Measurements from ENCODE around the gene LRRC61. TPM values are rescaled to one million over a fixed set of nuclear protein-coding genes. Genes with fewer than 3 reads are reported as not detected.

Gene LRRC61
- polyA plus RNA-seq, 1 experiment, result 0.17 TPM

GRCh38 chr7:150373049-150373801 is 50.1 kb downstream of the LRRC61 start:
- no peak for TF ChIP-seq CTCF (IDR thresholded peaks at IDR 0.05; ENCODE audit: low read depth, low read length)
- no peaks in the 10 kb centered on the region for H3K27me3 ChIP-seq (ENCODE audit: control insufficient read depth, insufficient read depth, low read length)
- no peaks in the 10 kb centered on the region for H3K9me3 ChIP-seq (ENCODE audit: control insufficient read depth, insufficient read depth, low read length)
- no peak overlapping the region for H3K4me3 ChIP-seq (ENCODE audit: low read depth, low read length)
- CTCF ChIA-PET, result interaction anchor here (2.0 kb wide), 1 partner anchor 17 kb away, joined by 4 read pairs; no protein-coding TSS in a partner anchor
- no peak for DNase-seq (ENCODE audit: low read depth, low spot score)
- H3K27ac ChIP-seq (ENCODE audit: low read depth, low read length), result no peak overlapping the region
- POLR2A ChIA-PET, result no interaction called here

- H3K27ac ChIP-seq (ENCODE audit: low read depth, low read length), result no peak overlapping the region
- H3K27me3 ChIP-seq (ENCODE audit: control insufficient read depth, insufficient read depth, low read length), result no peaks in the 10 kb centered on the region
- H3K4me3 ChIP-seq (ENCODE audit: low read depth, low read length), result no peak overlapping the region
- ChIA-PET CTCF (interaction anchor here (2.0 kb wide), 1 partner anchor 18 kb away, joined by 4 read pairs; no protein-coding TSS in a partner anchor), POLR2A (no interaction called here)
- no peak for TF ChIP-seq CTCF (IDR thresholded peaks at IDR 0.05; ENCODE audit: low read depth, low read length)
- no peak for DNase-seq (ENCODE audit: low read depth, low spot score)
- H3K9me3 ChIP-seq (ENCODE audit: control insufficient read depth, insufficient read depth, low read length), result no peaks in the 10 kb centered on the region
Measured at GRCh38 chr7:150374026-150374425, 50.9 kb downstream of the LRRC61 start.

DNA sequence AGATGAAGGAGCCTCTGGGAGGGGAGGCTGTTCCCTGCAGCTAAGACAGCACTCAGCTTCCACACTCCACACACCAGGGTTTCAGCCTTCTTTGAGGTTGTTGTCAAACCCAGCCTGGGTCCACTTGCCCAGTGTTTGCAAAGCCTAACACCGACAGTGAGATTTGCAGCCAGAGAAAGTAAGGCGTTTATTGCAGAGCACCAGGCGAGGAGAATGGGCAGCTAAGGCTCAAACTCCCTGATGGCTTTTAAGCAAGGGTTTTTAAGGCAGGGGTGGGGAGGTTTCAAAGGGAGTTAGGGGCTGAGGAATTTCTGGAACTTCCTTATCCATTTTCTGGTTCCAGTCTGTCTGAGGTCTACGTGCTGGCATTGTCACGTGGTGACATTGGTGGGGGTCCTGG is 51.3 kb downstream of the LRRC61 start:
- H3K9me3 ChIP-seq (ENCODE audit: control insufficient read depth, insufficient read depth, low read length), result no peaks in the 10 kb centered on the region
- ChIA-PET POLR2A (no interaction called here), CTCF (interaction anchor here (2.0 kb wide), 1 partner anchor 18 kb away, joined by 4 read pairs; no protein-coding TSS in a partner anchor)
- H3K4me3 ChIP-seq (ENCODE audit: low read depth, low read length), result no peak overlapping the region
- no peaks in the 10 kb centered on the region for H3K27me3 ChIP-seq (ENCODE audit: control insufficient read depth, insufficient read depth, low read length)
- no peak for DNase-seq (ENCODE audit: low read depth, low spot score)
- TF ChIP-seq CTCF (IDR thresholded peaks at IDR 0.05; ENCODE audit: low read depth, low read length), result no peak
- no peak overlapping the region for H3K27ac ChIP-seq (ENCODE audit: low read depth, low read length)

- no peak overlapping the region for H3K27ac ChIP-seq (ENCODE audit: low read depth, low read length)
- ChIA-PET CTCF (no interaction called here), POLR2A (no interaction called here)
- no peaks in the 10 kb centered on the region for H3K9me3 ChIP-seq (ENCODE audit: control insufficient read depth, insufficient read depth, low read length)
- no peak for DNase-seq (ENCODE audit: low read depth, low spot score)
- H3K27me3 ChIP-seq (ENCODE audit: control insufficient read depth, insufficient read depth, low read length), result no peaks in the 10 kb centered on the region
- no peak overlapping the region for H3K4me3 ChIP-seq (ENCODE audit: low read depth, low read length)
- TF ChIP-seq CTCF (IDR thresholded peaks at IDR 0.05; ENCODE audit: low read depth, low read length), result no peak
Measured at GRCh38 chr7:150375662-150376521, 52.7 kb downstream of the LRRC61 start.

DNA sequence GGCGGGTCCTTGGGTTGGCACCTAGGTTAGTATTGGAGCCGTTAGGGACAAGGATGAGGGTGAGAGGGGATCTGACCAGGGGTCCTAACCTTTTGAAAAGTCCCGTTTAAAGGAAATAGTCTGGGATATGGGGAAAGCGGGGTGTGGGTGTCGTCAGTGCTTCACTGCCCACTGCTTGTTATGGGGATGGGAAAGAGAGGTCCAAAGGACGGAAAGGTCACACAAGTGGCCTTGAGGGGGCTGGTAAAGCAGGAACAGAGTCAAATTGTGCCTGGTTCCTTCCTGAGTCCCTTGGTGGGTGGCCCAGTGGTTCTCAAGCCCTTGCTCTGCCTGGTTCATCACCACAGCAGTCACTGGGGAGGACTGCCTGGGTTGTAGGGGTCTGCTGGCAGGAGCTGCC is 53.4 kb downstream of the LRRC61 start:
- CTCF ChIA-PET, result interaction anchor here (2.2 kb wide), 1 partner anchor 20 kb away, joined by 9 read pairs; no protein-coding TSS in a partner anchor
- Histone ChIP-seq H3K27me3 (ENCODE audit: control insufficient read depth, insufficient read depth, low read length) (no peaks in the 10 kb centered on the region), H3K9me3 (ENCODE audit: control insufficient read depth, insufficient read depth, low read length) (no peaks in the 10 kb centered on the region), H3K27ac (ENCODE audit: low read depth, low read length) (no peak overlapping the region), H3K4me3 (ENCODE audit: low read depth, low read length) (no peak overlapping the region)
- DNase-seq (ENCODE audit: low read depth, low spot score), result no peak
- POLR2A ChIA-PET, result no interaction called here
- no peak for TF ChIP-seq CTCF (IDR thresholded peaks at IDR 0.05; ENCODE audit: low read depth, low read length)
